GM12801 (cell line): Measurements from ENCODE around the gene RPN2.

Source experiments
- CTCF ChIP-seq: IDR thresholded peaks from one replicate; pipeline ENCODE4 v1.5.1; 2011; ENCODE audit warnings: control low read depth; ENCODE audit not compliant: insufficient read length; ENCODE audit errors: extremely low read depth

The RPN2 gene

GRCh38 chr20:37283530-37284195, 104.5 kb downstream of the RPN2 start:
- TF ChIP-seq CTCF: no peak

DNA sequence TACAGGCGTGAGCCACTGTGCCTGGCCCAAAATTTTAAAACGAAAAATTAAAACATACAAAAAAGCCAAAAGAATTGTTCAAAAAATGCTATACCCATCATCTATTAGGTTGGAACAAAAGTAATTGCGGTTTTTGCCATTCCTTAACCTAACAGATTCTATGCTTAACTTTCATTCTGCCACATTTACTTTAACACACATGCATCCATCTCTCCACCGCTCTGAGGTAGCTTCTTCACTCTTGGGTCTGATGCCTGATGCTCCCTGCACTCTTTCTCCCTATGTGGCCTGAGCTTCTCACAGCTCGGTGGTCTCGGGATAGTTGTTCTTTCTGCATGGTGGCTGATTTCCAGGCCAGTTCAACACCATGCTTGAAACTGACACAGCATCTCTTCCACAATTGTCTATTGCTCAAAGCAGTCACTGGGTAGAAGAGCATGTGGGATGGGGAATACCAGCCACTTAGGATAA, 105.6 kb downstream of the RPN2 start:
- no peak for TF ChIP-seq CTCF

- TF ChIP-seq CTCF: no peak
These were observed 106.7 kb downstream of the RPN2 start for GRCh38 chr20:37285664-37286374.

DNA sequence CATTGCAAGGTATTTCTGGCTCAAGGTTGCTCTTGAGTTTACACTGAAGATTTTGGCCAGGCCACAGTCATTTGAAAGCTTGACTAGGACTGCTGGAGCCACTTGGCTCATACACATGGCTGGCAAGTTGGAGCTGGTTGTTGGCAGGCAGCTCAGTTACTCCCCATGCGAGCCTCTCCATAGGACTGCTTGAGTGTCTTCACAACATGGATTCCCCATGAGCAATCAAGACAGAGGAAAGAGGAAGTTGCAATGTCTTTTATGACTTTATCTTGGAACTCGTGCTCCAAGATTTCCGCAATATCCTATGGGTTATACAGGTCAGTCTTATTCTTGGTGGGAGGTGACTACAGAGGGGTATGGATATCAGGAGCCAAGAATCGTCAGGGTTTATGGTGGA, 109.0 kb downstream of the RPN2 start:
- no peak for TF ChIP-seq CTCF

GRCh38 chr20:37290158-37290810, 111.2 kb downstream of the RPN2 start:
- no peak for TF ChIP-seq CTCF
